ENCODE data around the gene ANO9.
"Not testable (repeated sequence)": the region's sequence is repeated elsewhere in the genome, so short reads cannot be mapped to it uniquely, and the experiment has no call there.

The ANO9 gene

GRCh38 chr11:405323-405953, 36.4 kb downstream of the ANO9 start:
- DNase-seq (ENCODE audit: extremely low read depth in 1 of 2, low read depth in 1 of 2): no peak

- DNase-seq (ENCODE audit: extremely low read depth in 1 of 2, low read depth in 1 of 2): no peak
Observed at GRCh38 chr11:404551-405264, 37.1 kb downstream of the ANO9 start.

DNA sequence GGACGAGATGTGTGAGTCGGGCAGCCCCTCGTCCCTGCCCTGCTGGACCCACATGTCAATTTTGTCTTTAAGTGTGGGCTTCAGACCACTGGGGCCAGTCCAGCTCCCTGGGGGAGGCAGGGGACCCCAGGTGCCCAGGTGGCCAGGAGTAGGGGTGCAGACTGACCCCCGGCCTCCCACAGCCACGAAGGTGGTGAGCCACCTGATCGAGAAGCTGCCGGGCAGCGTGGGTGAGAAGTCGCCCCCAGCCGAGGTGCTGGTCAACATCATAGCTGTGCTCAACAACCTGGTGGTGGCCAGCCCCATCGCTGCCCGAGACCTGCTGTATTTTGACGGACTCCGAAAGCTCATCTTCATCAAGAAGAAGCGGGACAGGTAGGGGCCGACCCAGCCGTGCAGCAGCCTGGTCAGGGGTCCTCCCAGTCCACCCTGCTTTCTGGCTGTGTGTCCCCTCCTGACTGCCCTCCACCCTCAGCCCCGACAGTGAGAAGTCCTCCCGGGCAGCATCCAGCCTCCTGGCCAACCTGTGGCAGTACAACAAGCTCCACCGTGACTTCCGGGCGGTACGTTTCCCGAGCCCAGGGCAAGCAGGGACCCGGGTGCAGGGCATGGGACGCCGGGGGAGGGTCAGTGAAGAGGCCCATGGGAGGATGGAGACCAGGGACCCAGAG, 37.9 kb downstream of the ANO9 start:
- DNase-seq (ENCODE audit: extremely low read depth in 1 of 2, low read depth in 1 of 2): no peak

GRCh38 chr11:403021-403760, 38.6 kb downstream of the ANO9 start:
- DNase-seq (ENCODE audit: extremely low read depth in 1 of 2, low read depth in 1 of 2): no peak

DNA sequence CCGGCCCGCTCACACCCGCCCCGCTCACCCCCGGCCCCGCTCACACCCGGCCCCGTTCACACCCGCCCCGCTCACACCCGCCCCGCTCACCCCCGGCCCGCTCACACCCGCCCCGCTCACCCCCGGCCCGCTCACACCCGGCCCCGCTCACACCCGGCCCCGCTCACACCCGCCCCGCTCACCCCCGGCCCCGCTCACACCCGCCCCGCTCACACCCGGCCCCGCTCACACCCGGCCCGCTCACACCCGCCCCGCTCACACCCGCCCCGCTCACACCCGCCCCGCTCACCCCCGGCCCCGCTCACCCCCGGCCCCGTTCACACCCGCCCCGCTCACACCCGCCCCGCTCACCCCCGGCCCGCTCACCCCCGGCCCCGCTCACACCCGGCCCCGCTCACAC, 40.6 kb downstream of the ANO9 start:
- DNase-seq (ENCODE audit: extremely low read depth in 1 of 2, low read depth in 1 of 2): not testable (repeated sequence)

DNA sequence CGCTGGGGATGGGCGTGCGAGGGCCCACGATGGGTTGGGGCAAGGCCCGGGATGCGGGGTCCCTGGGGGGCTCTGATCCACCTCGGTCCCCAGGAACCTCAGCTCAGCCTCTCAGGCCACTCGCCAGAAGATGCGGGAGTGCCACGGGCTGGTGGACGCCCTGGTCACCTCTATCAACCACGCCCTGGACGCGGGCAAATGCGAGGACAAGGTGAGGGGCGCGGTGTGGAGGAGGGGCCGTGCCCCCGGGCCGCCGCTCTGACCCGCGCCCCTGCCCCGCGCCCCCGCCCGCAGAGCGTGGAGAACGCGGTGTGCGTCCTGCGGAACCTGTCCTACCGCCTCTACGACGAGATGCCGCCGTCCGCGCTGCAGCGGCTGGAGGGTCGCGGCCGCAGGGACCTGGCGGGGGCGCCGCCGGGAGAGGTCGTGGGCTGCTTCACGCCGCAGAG, 41.5 kb downstream of the ANO9 start:
- no peak for DNase-seq (ENCODE audit: extremely low read depth in 1 of 2, low read depth in 1 of 2)

GRCh38 chr11:399731-400211, 42.0 kb downstream of the ANO9 start:
- no peak for DNase-seq (ENCODE audit: extremely low read depth in 1 of 2, low read depth in 1 of 2)

DNA sequence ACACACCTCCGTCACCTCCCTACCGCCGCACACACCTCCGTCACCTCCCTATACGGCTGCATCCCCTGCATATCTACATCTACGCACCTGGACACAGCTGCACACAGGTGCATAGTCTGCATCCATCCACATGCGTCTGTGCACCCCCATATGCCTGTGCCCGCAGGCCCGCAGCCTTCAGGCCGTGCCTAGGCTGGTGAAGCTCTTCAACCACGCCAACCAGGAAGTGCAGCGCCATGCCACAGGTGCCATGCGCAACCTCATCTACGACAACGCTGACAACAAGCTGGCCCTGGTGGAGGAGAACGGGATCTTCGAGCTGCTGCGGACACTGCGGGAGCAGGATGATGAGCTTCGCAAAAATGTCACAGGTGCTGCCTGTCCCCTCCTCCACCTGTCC, 43.0 kb downstream of the ANO9 start:
- no peak for DNase-seq (ENCODE audit: extremely low read depth in 1 of 2, low read depth in 1 of 2)

GRCh38 chr11:396948-397548, 44.8 kb downstream of the ANO9 start:
- DNase-seq (ENCODE audit: extremely low read depth in 1 of 2, low read depth in 1 of 2): no peak

GRCh38 chr11:396511-396947, 45.3 kb downstream of the ANO9 start:
- DNase-seq (ENCODE audit: extremely low read depth in 1 of 2, low read depth in 1 of 2): no peak

DNA sequence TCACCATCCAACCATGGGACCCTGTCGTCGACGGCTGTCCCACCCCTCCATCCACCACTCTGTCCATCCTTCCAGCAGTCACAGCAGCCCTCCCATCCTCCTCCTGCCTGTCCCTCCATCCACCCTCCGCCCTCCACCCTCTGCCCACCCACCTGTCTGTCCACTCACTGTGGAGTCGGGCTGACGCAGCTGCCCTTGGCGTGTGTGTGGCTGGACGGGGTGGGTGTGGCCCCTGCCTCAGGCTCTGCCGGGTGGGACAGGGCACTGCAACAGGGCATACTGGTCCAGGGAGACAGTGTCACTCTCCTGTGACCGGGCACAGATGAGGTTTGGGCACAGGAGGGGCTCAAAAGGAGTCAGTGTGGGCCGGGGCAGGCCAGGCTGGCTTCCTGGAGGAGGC, 45.9 kb downstream of the ANO9 start:
- no peak for DNase-seq (ENCODE audit: extremely low read depth in 1 of 2, low read depth in 1 of 2)

DNA sequence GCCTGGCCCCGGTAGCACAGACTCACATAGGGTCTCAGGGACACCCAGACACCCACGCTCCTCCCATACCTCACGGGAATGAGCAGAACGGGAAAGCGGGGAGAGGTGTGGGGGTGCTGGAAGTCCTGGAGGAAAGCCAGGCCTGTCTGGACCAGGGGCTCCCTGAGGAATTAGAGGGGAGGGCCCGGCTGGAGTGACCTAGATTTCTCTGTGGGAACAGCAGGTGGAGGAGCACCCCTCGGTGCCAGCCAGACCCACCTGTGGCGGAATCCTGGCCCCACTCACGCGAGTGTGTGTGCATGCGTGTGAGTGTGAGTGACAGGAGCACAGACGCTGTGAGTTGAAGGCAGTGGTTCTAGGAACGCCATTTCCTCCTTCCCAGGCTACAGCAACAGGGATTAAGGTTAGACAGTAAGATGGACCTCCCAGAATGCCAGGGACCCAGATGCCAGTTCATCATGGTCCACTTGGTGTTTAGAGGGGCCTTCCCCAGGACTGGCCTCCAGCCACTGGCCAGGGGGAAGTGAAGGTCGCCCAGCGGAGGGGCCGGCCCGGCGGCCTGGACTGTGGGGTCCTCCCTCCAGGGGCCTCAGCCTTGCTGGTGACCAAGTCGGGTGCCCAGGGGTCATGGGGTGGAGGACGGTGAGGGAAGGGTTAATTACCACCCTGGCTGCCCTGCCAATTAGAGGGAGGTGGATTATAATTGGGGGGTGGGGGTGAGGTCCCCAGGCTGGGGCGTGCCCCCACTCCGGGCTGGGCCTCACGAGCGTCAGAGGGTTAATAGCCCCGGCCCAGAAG, 46.8 kb downstream of the ANO9 start:
- no peak for DNase-seq (ENCODE audit: extremely low read depth in 1 of 2, low read depth in 1 of 2)

DNA sequence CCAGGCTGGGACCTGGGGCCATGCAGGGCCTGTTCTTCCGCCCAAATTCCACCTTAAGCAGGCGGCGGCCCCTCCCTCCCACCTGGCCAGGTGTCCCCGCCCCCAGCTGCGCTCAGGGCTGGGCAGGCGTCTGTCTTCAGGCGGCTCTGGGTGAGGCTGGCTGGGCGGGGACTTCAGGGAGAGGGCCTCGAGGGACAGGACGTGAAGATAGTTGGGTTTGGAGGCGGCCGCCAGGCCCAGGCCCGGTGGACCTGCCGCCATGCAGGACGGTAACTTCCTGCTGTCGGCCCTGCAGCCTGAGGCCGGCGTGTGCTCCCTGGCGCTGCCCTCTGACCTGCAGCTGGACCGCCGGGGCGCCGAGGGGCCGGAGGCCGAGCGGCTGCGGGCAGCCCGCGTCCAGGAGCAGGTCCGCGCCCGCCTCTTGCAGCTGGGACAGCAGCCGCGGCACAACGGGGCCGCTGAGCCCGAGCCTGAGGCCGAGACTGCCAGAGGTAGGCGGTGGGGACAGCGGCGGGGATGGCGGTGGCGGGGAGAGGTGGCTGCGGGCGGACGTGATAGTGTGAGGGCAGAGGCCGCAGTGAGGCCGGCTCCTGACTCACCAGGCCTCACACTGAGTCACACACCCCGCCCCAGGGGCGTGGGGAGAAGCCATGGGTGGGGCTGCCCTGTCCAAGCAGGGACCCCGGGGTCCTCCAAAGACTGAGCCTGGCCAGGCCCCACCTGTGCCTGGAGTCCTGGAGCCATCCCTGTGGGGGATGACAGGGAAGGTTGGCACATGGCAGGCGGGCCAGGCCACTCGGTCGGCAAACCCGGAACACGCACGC, 47.6 kb downstream of the ANO9 start, which contains the start of gene PKP3:
Gene PKP3, plus strand, starts transcription at position 176 of the 824 bp plus-strand sequence. Its CDS starts 84 bp downstream, at position 260.
- no peak for DNase-seq (ENCODE audit: extremely low read depth in 1 of 2, low read depth in 1 of 2)

- DNase-seq (ENCODE audit: extremely low read depth in 1 of 2, low read depth in 1 of 2): no peak
Observed at GRCh38 chr11:393219-394033, 48.4 kb downstream of the ANO9 start.

DNA sequence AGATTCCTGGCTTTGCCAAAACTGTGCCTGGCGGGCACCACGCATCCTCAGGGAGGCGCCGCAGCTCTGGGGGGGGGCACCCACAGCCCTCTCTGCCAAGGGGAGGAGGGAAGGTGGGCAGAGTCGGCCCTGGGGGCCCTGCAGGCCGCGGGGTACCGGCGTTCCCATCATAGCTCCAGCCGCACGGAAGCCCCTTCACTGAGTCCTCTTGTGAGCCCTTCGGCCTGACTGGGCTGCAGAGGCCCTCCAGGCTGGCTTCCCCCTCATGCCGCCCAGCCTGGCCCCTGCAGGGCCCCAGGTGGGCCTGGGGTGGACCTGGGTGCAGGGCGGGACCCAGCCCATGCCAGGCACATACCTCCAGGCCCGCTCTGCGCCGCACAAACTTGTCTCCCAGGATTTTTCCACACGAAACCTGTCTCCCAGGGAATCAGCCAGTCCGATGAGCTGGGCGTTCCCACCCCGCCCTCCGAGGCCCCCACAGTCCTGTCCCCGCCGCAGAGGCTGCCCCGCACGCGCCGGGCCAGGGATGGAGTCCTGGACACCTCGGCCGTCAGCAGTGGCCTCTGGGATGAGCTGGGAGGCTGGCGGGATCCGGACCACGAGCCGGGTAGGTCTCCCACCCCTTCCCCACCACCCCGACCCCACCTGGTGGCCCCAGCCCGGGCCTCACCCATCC, 49.6 kb downstream of the ANO9 start:
- DNase-seq (ENCODE audit: extremely low read depth in 1 of 2, low read depth in 1 of 2): no peak

GRCh38 chr11:391117-392017, 50.4 kb downstream of the ANO9 start:
- no peak for DNase-seq (ENCODE audit: extremely low read depth in 1 of 2, low read depth in 1 of 2)

DNA sequence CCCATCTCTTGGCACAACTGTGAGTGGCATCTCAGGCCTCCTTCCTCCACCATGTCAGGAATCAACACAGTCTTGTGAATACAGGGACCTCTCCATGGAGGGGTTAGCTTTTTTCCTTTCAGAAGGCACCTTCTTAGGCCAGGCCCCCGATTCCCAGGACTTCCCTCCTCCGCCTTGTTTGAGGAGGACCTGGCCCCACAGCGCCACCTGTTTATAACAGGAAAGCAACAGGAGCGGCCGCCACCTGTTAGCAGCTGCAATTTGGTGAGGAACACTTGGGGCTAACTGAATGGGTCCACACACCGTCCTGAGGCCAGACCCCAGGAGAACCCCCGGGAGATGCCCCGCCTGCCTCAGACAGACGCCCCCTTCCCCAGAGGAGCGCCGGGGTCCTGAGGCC, 51.6 kb downstream of the ANO9 start:
- DNase-seq (ENCODE audit: extremely low read depth in 1 of 2, low read depth in 1 of 2): no peak

All from activated CD8-positive, alpha-beta memory T cell treated with anti-CD3 and anti-CD28 coated beads for 1 hour (primary cell).